C4-2B (cell line): Measurements from ENCODE around the gene MATR3.

ENCODE experiments used
- H3K27ac ChIP-seq: fragments of 450-650 bp; 2 replicates; pipeline ENCODE4 v1.5.1; 2017
- CTCF ChIP-seq: fragments of 450-650 bp; conservative IDR thresholded peaks from 2 replicates; pipeline ENCODE4 v1.5.1; 2017; ENCODE audit warnings: mild to moderate bottlenecking
- ZFX ChIP-seq: fragments of 450-650 bp; IDR thresholded peaks from 2 replicates; pipeline ENCODE4 v1.6.1; 2017

Gene MATR3

GRCh38 chr5:139376364-139376763 lies 82.8 kb downstream of the MATR3 start:
- TF ChIP-seq CTCF: no peak
- no peak for TF ChIP-seq ZFX
- no peak overlapping the region for H3K27ac ChIP-seq

GRCh38 chr5:139377226-139377625 lies 83.7 kb downstream of the MATR3 start:
- TF ChIP-seq ZFX: no peak
- no peak overlapping the region for H3K27ac ChIP-seq

- TF ChIP-seq CTCF (no peak), ZFX (no peak)
- no peak overlapping the region for H3K27ac ChIP-seq
Observed at GRCh38 chr5:139378101-139378825, 84.7 kb downstream of the MATR3 start.

GRCh38 chr5:139378941-139379361 lies 85.4 kb downstream of the MATR3 start:
- H3K27ac ChIP-seq: no peak overlapping the region
- TF ChIP-seq ZFX (no peak), CTCF (no peak)

- no peak for TF ChIP-seq ZFX
- TF ChIP-seq CTCF: no peak
- H3K27ac ChIP-seq: no peak overlapping the region
Observed at GRCh38 chr5:139379626-139380449, 86.3 kb downstream of the MATR3 start.
